Suppressor macrophage treated with lipopolysaccharide for 1 hour (primary cell): ENCODE data around the gene RNASET2.
"Not testable (repeated sequence)": the region's sequence is repeated elsewhere in the genome, so short reads cannot be mapped to it uniquely, and the experiment has no call there.

Source experiments
- DNase-seq, 3 donors: peaks; one replicate each; pipeline ENCODE4 v3.0.0-alpha.2; 2020 to 2022

RNASET2 gene

DNA sequence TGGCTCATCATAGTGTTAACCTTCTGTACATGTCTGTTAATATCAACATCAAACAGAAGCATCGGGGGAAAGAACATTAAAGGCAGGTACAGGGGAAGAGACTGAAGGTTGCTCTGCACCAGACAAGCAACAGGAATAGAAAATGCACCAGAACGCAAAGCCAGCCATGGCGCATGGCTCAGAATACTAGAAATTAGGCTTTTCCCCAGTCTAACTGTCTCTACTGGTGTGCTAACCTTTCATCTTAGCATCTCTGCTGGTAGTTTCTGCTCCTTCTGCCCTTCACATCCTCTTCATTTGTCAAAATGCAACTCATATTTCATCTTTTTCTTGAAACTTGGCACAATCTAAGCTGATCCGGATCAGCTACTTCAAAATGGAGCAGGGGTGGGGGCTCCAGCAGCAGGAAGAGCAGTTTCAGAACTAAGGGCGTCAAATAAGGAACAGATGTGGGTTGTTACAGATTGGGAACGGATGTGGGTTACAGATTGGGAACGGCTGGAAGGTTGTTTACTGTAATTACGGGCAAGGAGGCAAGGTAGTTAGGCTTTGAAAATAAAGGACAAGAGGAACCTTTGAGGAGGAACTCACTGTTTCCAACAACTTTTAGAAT is 13.1 kb upstream of the RNASET2 start:
- no peak for DNase-seq

GRCh38 chr6:166966268-166966667 is 9.9 kb upstream of the RNASET2 start:
- no peak for DNase-seq

GRCh38 chr6:166960609-166960978 is 4.2 kb upstream of the RNASET2 start:
- DNase-seq = no peak

GRCh38 chr6:166959911-166960608 is 3.7 kb upstream of the RNASET2 start:
- DNase-seq = peak; percentile 27 to 60 (median 45)

DNA sequence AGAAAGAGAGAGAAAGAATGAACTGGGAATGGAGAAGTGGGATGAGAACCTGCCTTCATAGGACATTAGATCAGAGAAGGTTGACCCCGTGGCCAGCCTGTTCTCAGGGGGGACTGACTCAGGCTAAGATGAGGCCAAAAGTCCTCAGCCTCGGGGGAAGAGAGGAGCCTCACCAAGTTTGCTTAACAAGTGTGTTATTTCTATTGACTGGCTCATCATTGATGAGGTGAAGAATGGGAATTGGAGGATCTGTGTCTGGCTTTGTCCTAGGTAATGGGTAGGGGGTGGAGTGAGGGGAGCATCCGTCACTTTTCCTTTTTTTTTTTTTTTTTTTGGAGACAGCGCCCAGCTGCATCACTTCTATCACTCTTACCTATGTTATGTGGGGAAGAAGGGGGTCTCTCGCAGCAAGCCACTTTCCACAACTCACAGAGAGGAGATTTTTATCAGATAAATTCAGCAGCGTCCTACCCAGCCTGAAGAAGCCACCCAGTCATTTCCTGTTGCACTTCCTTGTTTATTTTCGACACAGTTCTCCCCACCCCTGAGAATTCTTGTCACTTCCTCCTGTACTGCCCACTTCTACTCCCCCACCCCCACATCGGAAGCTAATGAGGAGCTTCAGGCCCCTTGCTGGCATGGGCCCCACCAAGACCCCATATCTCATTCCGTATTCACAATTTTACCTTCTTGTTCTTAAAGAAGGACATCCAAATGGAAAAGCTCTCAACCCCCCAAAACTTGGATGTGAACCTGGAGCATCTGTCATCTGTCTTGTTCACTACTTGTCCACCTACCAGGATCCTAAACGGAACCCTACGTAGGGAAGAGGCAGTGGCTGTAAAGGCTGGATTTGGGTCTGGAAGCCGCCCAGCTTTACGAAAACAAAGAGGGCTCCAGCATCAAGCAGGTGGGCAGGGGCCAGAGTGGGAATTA is 2.8 kb upstream of the RNASET2 start:
- peak; percentile 78 to 81 (median 81) for DNase-seq

DNA sequence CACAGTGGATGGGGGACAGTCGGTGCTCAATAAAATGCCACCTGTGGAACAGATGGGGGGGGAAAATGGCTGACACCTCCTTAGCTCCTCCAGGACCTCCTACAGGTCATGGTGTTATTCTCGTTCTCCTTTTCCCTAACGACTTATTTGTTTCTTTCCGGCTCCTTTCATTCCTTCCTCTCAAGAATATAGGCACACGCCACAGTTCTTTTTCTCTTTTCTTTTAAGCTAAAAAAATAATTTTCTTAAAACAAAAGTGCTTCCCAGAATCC is 1.4 kb upstream of the RNASET2 start:
- DNase-seq = no peak

DNA sequence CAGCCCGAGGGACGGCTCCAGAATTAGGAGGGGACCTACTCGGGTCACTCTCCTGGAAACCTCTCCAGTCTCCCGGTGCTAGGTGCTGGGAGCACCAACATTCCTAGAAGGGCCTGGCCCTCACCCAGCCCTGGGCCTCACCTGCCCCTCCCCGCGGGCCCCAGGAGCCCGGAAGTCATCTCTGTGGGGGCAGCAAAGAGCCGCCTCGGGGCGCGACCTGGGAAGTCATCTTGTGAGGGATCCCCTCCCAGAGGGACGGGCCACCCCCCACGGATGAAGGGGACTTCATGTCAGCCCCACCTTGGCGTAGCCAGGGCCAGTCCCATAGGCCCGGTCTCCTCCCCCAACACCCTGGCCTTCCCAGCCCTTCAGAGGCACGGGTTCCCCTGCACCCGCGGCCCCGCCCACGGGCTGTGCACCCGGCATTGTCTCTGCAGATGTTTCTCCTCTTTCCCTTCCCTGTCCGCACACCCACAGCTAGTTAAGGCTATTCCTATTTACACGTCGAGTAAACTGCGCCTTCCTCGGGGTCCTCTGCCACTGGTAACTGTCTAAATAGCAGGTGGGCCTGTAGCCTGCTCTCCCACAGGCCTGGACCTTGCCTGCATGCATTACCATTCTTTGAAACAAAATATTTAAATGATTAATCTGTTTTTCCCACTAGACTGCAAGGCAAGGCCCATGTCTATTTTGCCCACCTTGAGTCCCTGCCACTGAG is 896 bp upstream of the RNASET2 start:
- peak; percentile 71 to 87 (median 74) for DNase-seq

GRCh38 chr6:166955865-166956443 is 396 bp downstream of the RNASET2 start:
- DNase-seq = no peak

DNA sequence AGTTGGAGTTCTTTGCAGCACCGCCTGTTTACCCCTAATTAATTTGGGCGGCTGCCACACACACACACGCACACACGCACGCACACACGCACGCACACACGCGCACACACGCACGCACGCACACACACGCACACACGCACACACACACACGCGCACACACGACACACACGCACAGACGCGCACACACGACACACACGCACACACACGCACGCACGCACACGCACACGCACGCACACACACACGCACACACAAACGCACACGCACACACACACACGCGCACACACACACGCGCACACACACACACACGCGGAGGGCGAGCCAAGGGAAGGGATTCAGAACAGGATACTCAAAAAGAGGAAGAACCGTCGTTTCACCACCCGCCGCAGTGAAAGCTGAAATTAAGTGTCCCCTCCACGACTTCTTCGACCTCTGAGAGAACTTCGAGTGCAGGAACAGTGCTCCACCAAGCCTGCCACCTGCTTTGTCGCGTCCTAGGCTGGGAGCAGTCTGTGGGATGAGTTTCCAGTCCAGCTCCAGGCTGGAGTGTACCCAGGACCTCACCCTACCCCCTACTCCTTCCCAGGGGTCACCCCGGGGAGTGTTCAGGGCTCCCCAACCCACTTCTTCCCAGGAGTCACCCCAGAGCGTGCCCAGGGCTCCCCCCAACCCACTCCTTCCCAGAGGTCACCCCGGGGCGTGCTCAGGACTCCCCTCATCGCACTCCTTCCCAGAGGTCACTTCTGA is 1.1 kb downstream of the RNASET2 start:
- DNase-seq = peak; percentile 79 to 82 (median 80)

DNA sequence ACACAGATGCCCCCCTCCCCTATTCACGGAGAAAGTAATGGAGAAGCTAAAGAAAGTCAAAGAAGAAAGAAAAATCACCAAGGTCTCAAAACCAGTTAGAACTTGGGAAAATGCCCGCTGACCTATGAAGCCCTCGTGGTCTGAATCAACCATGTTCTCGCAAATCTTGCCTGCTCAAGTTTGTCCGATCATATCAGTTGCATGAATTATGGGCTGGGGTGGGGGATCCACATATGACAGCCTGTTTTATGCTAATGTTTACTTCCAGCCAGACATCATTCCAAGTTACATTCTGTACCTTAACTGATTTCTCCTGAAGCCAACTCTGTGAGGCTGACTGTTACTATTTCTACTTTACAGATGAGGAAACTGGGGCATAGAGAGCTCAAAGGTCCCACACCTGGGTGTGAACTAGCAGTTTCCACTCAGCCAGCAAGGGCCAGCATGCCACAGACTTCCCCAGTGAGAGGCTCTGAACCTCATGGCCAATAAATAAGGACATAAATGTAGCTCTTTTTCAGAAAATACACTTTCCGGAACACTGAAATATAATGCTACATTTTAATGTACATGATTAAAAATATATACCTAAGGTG is 2.1 kb downstream of the RNASET2 start:
- DNase-seq = no peak

GRCh38 chr6:166952567-166953486 is 3.5 kb downstream of the RNASET2 start:
- no peak for DNase-seq

GRCh38 chr6:166952121-166952520 is 4.2 kb downstream of the RNASET2 start:
- DNase-seq = peak; percentile 54 to 62 (median 62)

DNA sequence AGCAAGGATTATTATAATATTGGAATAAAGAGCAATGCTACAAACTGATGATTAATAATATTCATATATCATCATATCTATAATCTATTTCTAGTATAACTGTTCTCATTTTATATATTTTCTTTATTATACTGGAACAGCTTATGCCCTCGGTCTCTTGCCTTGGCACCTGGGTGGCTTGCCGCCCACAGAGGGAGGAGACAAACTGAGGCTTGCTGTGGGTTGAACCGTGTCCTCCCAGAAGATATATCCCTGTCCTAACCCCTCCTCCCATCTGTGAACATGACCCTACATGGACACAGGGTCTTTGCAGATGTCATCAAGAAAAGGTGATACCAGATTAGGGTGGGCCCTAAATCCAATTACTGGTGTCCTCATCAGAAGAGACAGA is 4.7 kb downstream of the RNASET2 start:
- no peak for DNase-seq

DNA sequence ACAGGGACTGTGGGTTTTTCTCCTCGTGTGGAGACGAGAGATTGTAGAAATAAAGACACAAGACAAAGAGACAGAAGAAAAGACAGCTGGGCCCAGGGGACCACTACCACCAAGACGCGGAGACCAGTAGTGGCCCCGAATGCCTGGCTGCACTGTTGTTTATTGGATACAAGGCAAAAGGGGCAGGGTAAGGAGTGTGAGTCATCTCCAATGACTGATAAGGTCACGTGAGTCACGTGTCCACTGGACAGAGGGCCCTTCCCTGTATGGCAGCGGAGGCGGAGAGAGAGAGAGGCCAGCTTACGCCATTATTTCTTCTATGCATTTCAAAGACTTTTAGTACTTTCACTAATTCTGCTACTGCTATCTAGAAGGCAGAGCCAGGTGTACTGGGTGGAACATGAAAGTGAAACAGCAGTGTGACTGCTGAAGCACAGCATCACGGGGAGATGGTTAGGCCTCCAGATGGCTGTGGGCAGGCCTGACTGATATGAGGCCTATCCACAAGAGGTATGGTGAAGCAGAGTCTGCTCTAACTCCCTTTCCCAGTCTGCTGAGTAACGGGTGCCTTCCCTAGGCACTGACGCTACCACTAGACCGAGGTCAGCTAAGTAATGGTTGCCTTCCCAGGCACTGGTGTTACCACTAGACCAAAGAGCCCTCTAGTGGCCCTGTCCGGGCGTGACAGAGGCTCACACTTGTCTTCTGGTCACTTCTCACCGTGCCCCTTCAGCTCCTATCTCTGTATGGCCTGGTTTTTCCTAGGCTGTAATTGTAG is 5.3 kb downstream of the RNASET2 start:
- peak; percentile 62 to 77 (median 76) for DNase-seq

DNA sequence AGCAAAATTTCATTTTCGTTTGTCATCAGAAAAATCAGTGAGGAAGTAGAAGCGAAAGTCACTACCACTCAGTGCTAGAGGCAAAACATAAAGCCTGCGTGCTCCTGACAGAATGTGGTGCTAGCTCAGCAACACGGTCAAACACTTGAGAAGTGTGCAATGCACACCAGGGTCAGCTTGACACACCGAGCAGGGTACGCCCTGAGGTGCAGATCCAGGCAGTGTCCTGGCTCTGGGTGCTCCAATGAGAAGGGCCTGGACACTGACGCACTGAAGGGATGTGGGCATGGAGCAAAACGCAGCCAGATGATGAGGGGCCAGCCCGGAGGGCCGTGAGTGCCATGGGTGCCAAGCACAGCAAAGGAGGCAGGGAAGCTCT is 5.9 kb downstream of the RNASET2 start:
- DNase-seq = peak; percentile 65 to 83 (median 80)

- peak; percentile 17 to 57 (median 43) for DNase-seq
Measured at GRCh38 chr6:166949528-166950442, 6.6 kb downstream of the RNASET2 start.

- not testable (repeated sequence) for DNase-seq
Measured at GRCh38 chr6:166948724-166949123, 7.6 kb downstream of the RNASET2 start.

- DNase-seq = no peak
Measured at GRCh38 chr6:166947251-166947650, 9.1 kb downstream of the RNASET2 start.

- DNase-seq = no peak
Measured at GRCh38 chr6:166946125-166946524, 10.2 kb downstream of the RNASET2 start.
